Body of pancreas (tissue), 4 donors: ENCODE measurements around the gene TENM4.

Experiments used
- CTCF ChIP-seq, 7 experiments: fragments of 450-650 bp in 4 of 7; fragments of 200-600 bp in 3 of 7; sonication (generic) in 3 of 7; IDR thresholded peaks; one replicate each; pipeline ENCODE4 v1.5.1; 2016 to 2019; ENCODE audit warnings: antibody characterized with exemption in 7 of 7
- POLR2A ChIP-seq, 3 donors: fragments of 450-650 bp; IDR thresholded peaks; one replicate each; pipeline ENCODE4 v1.6.1; 2016; ENCODE audit warnings: antibody characterized with exemption in 3 of 3, mild to moderate bottlenecking in 2 of 3

DNA sequence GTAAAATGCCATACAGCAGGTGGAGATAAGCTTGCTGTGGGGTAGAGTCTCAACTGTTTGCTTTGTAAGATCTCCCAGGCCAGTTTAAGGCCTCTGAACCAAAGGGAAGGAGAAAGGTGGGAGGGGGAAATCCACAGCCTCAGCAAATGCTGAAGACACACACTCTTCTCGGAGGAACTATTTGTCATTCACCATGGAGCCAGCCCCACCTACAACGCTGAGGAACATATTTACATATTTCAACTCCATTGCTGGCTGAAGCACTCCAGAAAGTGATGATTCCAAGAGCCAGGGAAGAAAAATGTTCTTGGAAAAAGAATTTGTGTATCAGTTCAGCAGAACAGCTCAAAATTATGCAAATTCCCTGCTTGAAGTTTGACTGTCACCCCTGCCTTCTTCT is 6.5 kb downstream of the TENM4 start:
- no peak for TF ChIP-seq CTCF (IDR thresholded peaks at IDR 0.05)
- TF ChIP-seq POLR2A (IDR thresholded peaks at IDR 0.05): no peak
